Measurements from ENCODE around the gene UFSP2. TPM values are rescaled to one million over a fixed set of nuclear protein-coding genes. Genes with fewer than 3 reads are reported as not detected.
A peak's percentile ranks its signal among the peaks of the same experiment; 100 is the strongest.

Gene UFSP2
- total RNA-seq, 2 experiments from 2014 or later = 27.3 to 40.3 TPM

- H3K36me3 Mint-ChIP-seq (ENCODE audit: low read depth) = peaks cover 39% of the 10 kb centered on the region
- ChIA-PET POLR2A (no interaction called here), CTCF (interaction anchor here (0.6 to 0.8 kb wide), 2 partner anchors 23 to 214 kb away, joined by 3 read pairs; no protein-coding TSS in a partner anchor)
- no peaks in the 10 kb centered on the region for H3K9me3 Mint-ChIP-seq (ENCODE audit: low read depth)
- peaks cover 35% of the 10 kb centered on the region for H3K4me1 Mint-ChIP-seq
- ATAC-seq (no peak), DNase-seq (no peak)
- no peaks in the 10 kb centered on the region for H3K27me3 Mint-ChIP-seq
- no peak overlapping the region for H3K4me3 Mint-ChIP-seq
- intact Hi-C loops (cut with DNase I, micrococcal nuclease) = loop anchor here (2.0 to 10.0 kb wide), 5 partner anchors 199 to 1954 kb away; partner anchors contain the start of genes ING2 (in 2 of the 2), CDKN2AIP (in 1 of the 2), RWDD4 (in 1 of the 2) and TRAPPC11 (in 1 of the 2)
- H3K27ac Mint-ChIP-seq = peak overlapping the region; percentile 65
Measured at GRCh38 chr4:185398618-185399017, 27.1 kb downstream of the UFSP2 start.

- POLR2A ChIA-PET = interaction anchor here (0.9 to 1.6 kb wide), 2 partner anchors 29 to 254 kb away, joined by 3 to 11 read pairs; partner anchors contain the start of genes SLC25A4 and UFSP2
- DNase-seq = no peak
- intact Hi-C loops (cut with DNase I, micrococcal nuclease) = loop anchor here (1.0 to 10.0 kb wide), 14 partner anchors 28 to 1952 kb away; partner anchors contain the start of genes CCDC110 (in 2 of the 2), ING2 (in 2 of the 2), SLC25A4 (in 2 of the 2) and UFSP2 (in 2 of the 2)
- no peaks in the 10 kb centered on the region for H3K9me3 Mint-ChIP-seq (ENCODE audit: low read depth)
- CTCF ChIA-PET = interaction anchor here (0.6 to 1.3 kb wide), 3 partner anchors 29 to 226 kb away, joined by 3 to 8 read pairs (median 4); partner anchors contain the start of gene UFSP2
- no peak for ATAC-seq
- no peaks in the 10 kb centered on the region for H3K27me3 Mint-ChIP-seq
- H3K4me1 Mint-ChIP-seq = peaks cover 37% of the 10 kb centered on the region
- peak within 1 kb of the TSS; percentile 94 for H3K4me3 Mint-ChIP-seq
- H3K27ac Mint-ChIP-seq = peak within 1 kb of the TSS; percentile 97
- peaks cover 30% of the 10 kb centered on the region for H3K36me3 Mint-ChIP-seq (ENCODE audit: low read depth)
Measured at GRCh38 chr4:185396724-185397385, 28.9 kb downstream of the UFSP2 start, which contains the start of gene ANKRD37. Gene ANKRD37 (plus strand): TSS chr4:185396841. CDS start chr4:185396924, 83 bp downstream.

- peak; percentile 85 for ATAC-seq
- intact Hi-C loops (cut with DNase I, micrococcal nuclease) = loop anchor here (1.0 to 10.0 kb wide), 16 partner anchors 29 to 1951 kb away; partner anchors contain the start of genes CCDC110 (in 2 of the 2), ING2 (in 2 of the 2), SLC25A4 (in 2 of the 2) and UFSP2 (in 2 of the 2)
- H3K4me3 Mint-ChIP-seq = peak overlapping the region; percentile 94
- peaks cover 37% of the 10 kb centered on the region for H3K4me1 Mint-ChIP-seq
- peak; percentile 98 for DNase-seq
- POLR2A ChIA-PET = interaction anchor here (0.9 to 1.6 kb wide), 3 partner anchors 30 to 253 kb away, joined by 3 to 11 read pairs (median 3); partner anchors contain the start of genes SLC25A4 and UFSP2
- peaks cover 30% of the 10 kb centered on the region for H3K36me3 Mint-ChIP-seq (ENCODE audit: low read depth)
- no peaks in the 10 kb centered on the region for H3K27me3 Mint-ChIP-seq
- no peaks in the 10 kb centered on the region for H3K9me3 Mint-ChIP-seq (ENCODE audit: low read depth)
- peak overlapping the region; percentile 97 for H3K27ac Mint-ChIP-seq
- CTCF ChIA-PET = interaction anchor here (0.6 to 1.3 kb wide), 4 partner anchors 30 to 226 kb away, joined by 3 to 8 read pairs (median 4); partner anchors contain the start of gene UFSP2
Measured at GRCh38 chr4:185395956-185396723, 29.6 kb downstream of the UFSP2 start.

DNA sequence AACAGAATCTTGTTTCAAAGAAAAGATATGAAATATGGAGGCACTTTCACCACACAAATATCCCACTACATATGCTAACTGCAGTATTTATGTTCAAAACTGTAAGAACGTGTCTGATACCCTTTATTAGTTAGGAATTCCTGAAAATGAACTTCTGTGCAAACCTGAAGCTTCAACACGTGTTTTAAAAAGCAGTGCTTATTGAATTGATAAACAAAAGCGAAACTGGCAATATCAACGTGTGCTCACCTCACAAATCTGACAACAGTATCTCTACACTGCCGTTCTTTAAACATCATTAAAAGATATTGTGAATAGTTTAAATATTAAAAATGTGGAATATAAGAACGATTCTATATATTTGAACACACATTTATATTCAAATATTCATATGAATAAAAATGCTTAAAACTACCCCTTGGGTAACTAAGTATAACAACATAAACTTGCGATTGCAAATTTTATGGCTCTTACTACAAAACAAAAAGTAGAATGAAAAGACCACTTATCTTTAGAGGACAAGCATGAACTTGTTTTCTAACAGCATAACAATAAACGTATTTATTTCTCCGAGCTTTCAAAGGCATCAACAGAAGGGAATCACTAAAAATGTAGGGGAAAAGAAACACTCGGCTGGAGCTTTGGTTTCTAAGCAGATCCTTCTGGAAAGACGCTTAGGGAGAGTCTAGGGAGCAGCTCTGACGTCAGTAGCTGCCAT is 30.4 kb downstream of the UFSP2 start, which contains the start of gene LRP2BP:
Gene LRP2BP, minus strand, starts transcription at position 687 of the 718 bp plus-strand sequence. CDS start 17,738 bp downstream, outside the sequence.
- ChIA-PET POLR2A (interaction anchor here (1.0 kb wide), 1 partner anchor 202 kb away, joined by 3 read pairs; no protein-coding TSS in a partner anchor), CTCF (interaction anchor here (0.7 to 1.4 kb wide), 3 partner anchors 31 to 202 kb away, joined by 3 to 5 read pairs (median 4); partner anchors contain the start of gene UFSP2)
- ATAC-seq (no peak), DNase-seq (no peak)
- intact Hi-C loops (cut with DNase I, micrococcal nuclease) = loop anchor here (2.0 to 10.0 kb wide), 6 partner anchors 51 to 1951 kb away; partner anchors contain the start of genes ING2 (in 2 of the 2) and CDKN2AIP (in 1 of the 2)
- peak within 1 kb of the TSS; percentile 97 for H3K27ac Mint-ChIP-seq
- H3K27me3 Mint-ChIP-seq = no peaks in the 10 kb centered on the region
- H3K4me1 Mint-ChIP-seq = peaks cover 37% of the 10 kb centered on the region
- no peaks in the 10 kb centered on the region for H3K9me3 Mint-ChIP-seq (ENCODE audit: low read depth)
- H3K4me3 Mint-ChIP-seq = peak within 1 kb of the TSS; percentile 94
- peaks cover 28% of the 10 kb centered on the region for H3K36me3 Mint-ChIP-seq (ENCODE audit: low read depth)

DNA sequence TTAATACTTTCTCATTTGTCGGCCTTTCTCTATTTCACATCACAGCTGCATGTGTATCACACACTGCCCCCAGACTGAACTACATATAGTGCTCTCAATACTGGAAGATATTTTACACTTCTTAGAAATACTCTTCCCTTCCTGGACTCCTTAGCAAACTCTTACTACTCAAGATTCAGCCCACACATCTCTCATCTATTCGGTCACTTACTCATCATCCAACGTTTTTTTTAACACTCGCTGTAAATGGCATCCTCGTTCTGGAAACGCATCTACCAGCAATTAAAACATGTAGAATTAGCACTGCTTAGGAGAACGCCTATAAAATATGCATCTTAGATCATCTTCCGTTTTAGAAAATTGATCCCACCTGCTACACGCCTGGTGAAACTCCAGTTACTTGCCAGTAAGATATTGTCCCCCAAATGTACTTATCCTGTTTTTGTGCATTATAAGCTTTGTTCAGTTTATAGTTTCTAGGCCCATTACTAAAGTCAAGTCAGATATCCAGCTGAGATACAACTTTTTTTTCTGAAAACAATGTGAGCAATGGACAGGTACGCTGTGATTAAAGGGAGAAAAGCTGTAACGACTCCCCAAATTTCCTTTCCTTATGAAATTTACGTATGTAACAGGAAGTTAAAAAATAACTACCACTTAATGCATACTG is 31.1 kb downstream of the UFSP2 start:
- peak overlapping the region; percentile 94 for H3K4me3 Mint-ChIP-seq
- H3K9me3 Mint-ChIP-seq (ENCODE audit: low read depth) = no peaks in the 10 kb centered on the region
- H3K36me3 Mint-ChIP-seq (ENCODE audit: low read depth) = peaks cover 21% of the 10 kb centered on the region
- ChIA-PET POLR2A (interaction anchor here (1.0 kb wide), 1 partner anchor 203 kb away, joined by 3 read pairs; no protein-coding TSS in a partner anchor), CTCF (interaction anchor here (1.4 kb wide), 1 partner anchor 32 kb away, joined by 5 read pairs; the partner anchor contains the start of gene UFSP2)
- intact Hi-C loops (cut with DNase I, micrococcal nuclease) = loop anchor here (2.0 to 10.0 kb wide), 6 partner anchors 50 to 1950 kb away; partner anchors contain the start of genes ING2 (in 2 of the 2) and CDKN2AIP (in 1 of the 2)
- no peaks in the 10 kb centered on the region for H3K27me3 Mint-ChIP-seq
- ATAC-seq = peak; percentile 37
- peaks cover 37% of the 10 kb centered on the region for H3K4me1 Mint-ChIP-seq
- peak overlapping the region; percentile 97 for H3K27ac Mint-ChIP-seq
- DNase-seq = no peak

DNA sequence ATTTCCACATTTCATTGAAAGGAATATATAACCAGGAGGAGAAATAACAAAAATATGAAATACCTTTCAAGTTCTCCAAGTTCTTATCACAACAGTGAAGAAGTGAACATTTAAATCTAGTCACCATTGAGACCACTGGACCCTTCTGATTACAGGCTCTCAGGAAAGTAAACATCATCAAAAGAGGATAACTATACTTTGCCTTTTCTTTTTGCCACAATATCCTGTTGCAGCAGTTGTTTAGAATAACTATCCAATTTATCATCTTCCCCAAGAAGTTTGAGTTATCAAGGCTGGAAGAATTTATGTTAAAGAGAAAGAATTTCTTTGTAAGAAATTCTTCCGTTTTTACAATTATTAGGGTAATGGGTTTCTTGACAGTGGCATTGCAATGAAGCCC is 33.6 kb downstream of the UFSP2 start:
- no peak overlapping the region for H3K27ac Mint-ChIP-seq
- DNase-seq = no peak
- H3K36me3 Mint-ChIP-seq (ENCODE audit: low read depth) = peaks cover 4% of the 10 kb centered on the region
- peaks cover 19% of the 10 kb centered on the region for H3K4me1 Mint-ChIP-seq
- H3K4me3 Mint-ChIP-seq = no peak overlapping the region
- ChIA-PET POLR2A (no interaction called here), CTCF (no interaction called here)
- no peaks in the 10 kb centered on the region for H3K27me3 Mint-ChIP-seq
- intact Hi-C loops (cut with DNase I, micrococcal nuclease) = loop anchor here (10.0 kb wide), 2 partner anchors 1887 to 1947 kb away; partner anchors contain the start of genes ING2 (in 2 of the 2) and CDKN2AIP (in 1 of the 2)
- H3K9me3 Mint-ChIP-seq (ENCODE audit: low read depth) = no peaks in the 10 kb centered on the region
- ATAC-seq = no peak

DNA sequence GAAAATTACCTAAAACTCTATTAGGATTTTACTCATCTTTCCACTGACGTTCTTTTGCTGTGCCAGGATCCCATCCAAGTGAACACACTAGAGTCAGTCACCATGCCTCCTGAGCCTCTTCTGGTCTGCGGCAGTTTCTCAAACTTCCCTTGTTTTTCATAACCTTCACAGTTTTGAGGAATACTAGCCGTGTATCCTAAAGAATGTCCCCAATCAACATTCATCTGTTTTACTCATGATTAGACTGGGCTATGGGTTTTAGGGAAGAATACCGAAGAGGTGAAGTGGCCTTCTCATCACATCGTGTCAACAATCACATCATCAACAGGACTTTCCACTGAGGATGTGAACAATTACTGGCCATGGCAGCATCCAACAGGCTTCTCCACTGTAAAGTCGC is 34.8 kb downstream of the UFSP2 start:
- H3K27me3 Mint-ChIP-seq = no peaks in the 10 kb centered on the region
- intact Hi-C loops (cut with DNase I, micrococcal nuclease) = loop anchor here (10.0 kb wide), 2 partner anchors 1886 to 1946 kb away; partner anchors contain the start of genes ING2 (in 2 of the 2) and CDKN2AIP (in 1 of the 2)
- CTCF ChIA-PET = interaction anchor here (0.7 kb wide), 1 partner anchor 240 kb away, joined by 3 read pairs; no protein-coding TSS in a partner anchor
- ATAC-seq = no peak
- no peaks in the 10 kb centered on the region for H3K36me3 Mint-ChIP-seq (ENCODE audit: low read depth)
- H3K4me3 Mint-ChIP-seq = no peak overlapping the region
- POLR2A ChIA-PET = no interaction called here
- H3K4me1 Mint-ChIP-seq = peaks cover 15% of the 10 kb centered on the region
- no peak for DNase-seq
- no peaks in the 10 kb centered on the region for H3K9me3 Mint-ChIP-seq (ENCODE audit: low read depth)
- no peak overlapping the region for H3K27ac Mint-ChIP-seq

- DNase-seq (no peak), ATAC-seq (no peak)
- POLR2A ChIA-PET = no interaction called here
- Mint-ChIP-seq H3K27ac (no peak overlapping the region), H3K4me1 (peaks cover 11% of the 10 kb centered on the region), H3K9me3 (ENCODE audit: low read depth) (no peaks in the 10 kb centered on the region), H3K27me3 (peaks cover 3% of the 10 kb centered on the region), H3K36me3 (ENCODE audit: low read depth) (no peaks in the 10 kb centered on the region), H3K4me3 (no peak overlapping the region)
- intact Hi-C loops (cut with DNase I, micrococcal nuclease) = no loop called here
- CTCF ChIA-PET = no interaction called here
Measured at GRCh38 chr4:185387957-185388356, 37.8 kb downstream of the UFSP2 start.

GRCh38 chr4:185384930-185385331 is 40.8 kb downstream of the UFSP2 start:
- peaks cover 5% of the 10 kb centered on the region for H3K36me3 Mint-ChIP-seq (ENCODE audit: low read depth)
- peaks cover 11% of the 10 kb centered on the region for H3K4me1 Mint-ChIP-seq
- ATAC-seq (no peak), DNase-seq (no peak)
- POLR2A ChIA-PET = no interaction called here
- H3K27ac Mint-ChIP-seq = no peak overlapping the region
- H3K27me3 Mint-ChIP-seq = peaks cover 3% of the 10 kb centered on the region
- no peak overlapping the region for H3K4me3 Mint-ChIP-seq
- CTCF ChIA-PET = interaction anchor here (0.6 to 1.0 kb wide), 5 partner anchors 20 to 400 kb away, joined by 3 read pairs; no protein-coding TSS in a partner anchor
- intact Hi-C loops (cut with DNase I, micrococcal nuclease) = no loop called here
- peaks cover 7% of the 10 kb centered on the region for H3K9me3 Mint-ChIP-seq (ENCODE audit: low read depth)

DNA sequence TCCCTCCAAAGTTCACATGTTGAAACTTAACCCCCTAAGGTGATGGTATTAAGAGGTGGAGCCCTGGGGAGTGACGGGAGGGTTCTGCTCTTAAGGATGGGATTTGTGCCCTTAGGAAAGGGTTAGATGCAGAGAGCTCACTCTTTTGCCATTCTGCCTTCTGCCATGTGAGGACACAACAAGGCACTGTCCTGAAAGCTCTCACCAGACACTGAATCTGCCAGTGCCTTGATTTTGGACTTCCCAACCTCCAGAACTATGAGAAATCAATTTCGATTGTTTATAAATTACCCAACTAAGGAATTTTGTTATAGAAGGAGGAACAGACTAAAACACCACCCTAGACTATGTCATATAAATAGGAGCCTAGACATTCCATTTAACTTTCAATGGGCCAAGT is 41.7 kb downstream of the UFSP2 start:
- ChIA-PET CTCF (interaction anchor here (0.6 to 1.0 kb wide), 4 partner anchors 19 to 401 kb away, joined by 3 read pairs; no protein-coding TSS in a partner anchor), POLR2A (no interaction called here)
- Mint-ChIP-seq H3K4me1 (peaks cover 11% of the 10 kb centered on the region), H3K27ac (no peak overlapping the region), H3K9me3 (ENCODE audit: low read depth) (peaks cover 7% of the 10 kb centered on the region), H3K4me3 (no peak overlapping the region), H3K27me3 (peaks cover 3% of the 10 kb centered on the region), H3K36me3 (ENCODE audit: low read depth) (peaks cover 5% of the 10 kb centered on the region)
- intact Hi-C loops (cut with DNase I, micrococcal nuclease) = no loop called here
- ATAC-seq (no peak), DNase-seq (no peak)

All from activated CD4-positive, alpha-beta T cell treated with anti-CD3 and anti-CD28 coated beads for 36 hours (primary cell).